Central memory CD4-positive, alpha-beta T cell (primary cell): ENCODE data around the gene ATG101.
"Not testable (repeated sequence)": the region's sequence is repeated elsewhere in the genome, so short reads cannot be mapped to it uniquely, and the experiment has no call there.

Experiments
- DNase-seq: peaks from one replicate; pipeline ENCODE4 v3.0.0; 2022

The ATG101 gene

DNA sequence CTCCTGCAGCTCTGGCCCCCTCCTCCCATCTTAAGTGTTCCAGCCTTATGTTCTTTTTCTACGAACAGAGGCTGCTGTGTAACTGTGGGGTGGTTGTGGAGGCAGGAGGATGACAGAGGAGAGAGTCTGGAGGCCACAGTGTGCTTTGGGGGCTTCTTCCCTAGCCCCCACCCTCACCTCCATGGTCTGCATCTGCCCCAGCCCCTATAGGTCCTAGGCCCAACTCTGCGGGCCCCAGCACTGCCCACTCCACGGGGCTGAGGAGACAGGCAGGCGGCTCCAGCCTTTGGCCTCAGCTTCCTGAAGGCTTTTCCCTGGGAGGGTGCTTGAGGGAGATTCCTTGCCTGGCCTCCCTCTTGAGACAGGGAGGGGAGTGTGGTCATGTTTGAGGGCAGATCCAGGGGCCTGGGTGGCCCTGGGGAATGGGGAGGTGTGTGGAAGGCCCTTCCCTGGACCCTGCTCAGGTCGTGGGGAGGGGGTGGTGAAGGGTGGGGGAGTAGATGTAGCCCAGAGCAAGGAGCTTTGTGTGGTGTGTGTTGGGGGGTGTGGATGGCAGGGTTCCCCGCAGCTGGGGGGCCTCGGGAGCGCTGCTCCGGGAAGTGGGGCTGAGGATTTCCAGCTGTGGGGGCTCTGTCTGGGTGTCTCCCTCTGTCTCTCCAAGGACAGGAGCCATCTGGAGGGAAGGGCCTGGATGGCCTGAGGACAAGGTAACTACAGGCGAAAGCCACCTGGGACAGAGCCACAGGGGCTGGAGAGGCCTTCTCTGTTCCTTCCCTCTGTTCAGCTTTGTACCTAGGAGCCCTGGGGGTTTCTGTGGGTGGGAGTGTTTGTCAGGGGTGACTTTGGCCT is 10.8 kb downstream of the ATG101 start:
- no peak for DNase-seq

DNA sequence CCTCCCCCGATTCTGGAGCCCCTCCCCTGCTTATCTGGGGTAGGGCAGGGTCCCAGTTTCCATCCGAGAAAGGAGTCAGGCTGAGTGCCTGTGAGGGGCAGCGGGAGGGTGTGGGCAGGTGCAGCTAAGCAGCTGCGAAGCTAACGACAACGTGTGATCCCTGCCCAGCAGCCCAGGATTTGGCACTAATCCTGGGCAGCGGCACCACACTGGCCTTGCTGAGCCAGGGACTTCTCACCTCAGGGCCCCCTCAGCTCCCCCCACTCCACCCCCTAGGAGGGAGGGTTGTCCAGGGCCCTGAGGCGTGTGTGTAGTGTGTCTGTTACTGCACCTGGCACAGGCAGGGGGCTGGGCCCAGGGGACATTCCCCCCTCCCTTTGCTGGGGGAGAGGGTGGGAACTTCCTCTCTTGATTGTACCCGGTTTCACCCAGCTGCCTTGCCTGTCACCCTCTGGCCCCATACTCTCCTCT is 11.5 kb downstream of the ATG101 start:
- DNase-seq = no peak

DNA sequence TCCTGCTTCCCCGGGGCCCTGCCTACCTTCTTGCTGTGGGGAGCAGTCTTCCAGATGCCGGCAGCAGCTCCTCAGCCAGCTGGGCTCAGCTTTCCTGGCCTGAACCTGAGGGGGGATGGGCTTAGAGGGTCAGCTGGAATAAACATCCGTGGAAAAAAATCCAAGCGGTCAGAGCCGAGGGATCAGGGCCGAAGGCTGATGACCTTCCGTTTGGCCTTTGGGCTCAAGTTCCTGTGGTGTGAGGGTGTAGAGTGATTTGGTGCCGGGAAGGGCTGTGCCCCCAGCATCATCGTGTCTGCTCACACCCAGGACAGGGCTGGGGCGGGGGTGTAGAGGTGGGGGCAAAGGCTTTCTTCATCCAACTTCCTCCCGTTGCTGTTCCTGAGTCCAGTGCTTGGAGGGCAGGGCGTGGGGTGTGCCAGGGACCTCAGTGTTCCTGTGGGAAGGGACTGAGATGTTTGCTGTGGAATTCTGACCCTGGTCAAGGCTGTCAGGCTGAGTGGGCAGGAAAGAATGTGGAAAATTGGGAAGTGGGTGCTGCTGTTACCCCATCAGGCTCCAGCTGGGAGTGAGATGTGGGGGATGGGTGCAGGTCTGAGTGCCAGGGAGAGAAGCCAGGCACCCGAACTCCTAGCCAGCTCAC is 12.4 kb downstream of the ATG101 start:
- DNase-seq = no peak

DNA sequence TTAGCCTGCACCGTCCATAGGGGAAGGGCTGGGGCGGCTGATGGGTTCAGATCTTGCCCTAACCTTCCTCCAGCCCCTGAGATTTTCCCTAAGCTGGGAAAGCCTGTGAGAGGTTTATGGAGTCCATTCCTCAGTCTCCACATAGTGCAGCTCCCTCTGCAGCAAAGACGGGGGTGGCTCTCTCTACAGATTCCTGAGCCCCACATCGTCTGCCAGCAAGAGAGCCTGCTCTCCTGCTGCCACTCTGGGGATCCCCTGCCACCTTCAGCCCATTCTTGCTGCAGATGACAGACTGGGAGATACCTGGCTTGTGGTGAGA is 12.8 kb downstream of the ATG101 start:
- no peak for DNase-seq

DNA sequence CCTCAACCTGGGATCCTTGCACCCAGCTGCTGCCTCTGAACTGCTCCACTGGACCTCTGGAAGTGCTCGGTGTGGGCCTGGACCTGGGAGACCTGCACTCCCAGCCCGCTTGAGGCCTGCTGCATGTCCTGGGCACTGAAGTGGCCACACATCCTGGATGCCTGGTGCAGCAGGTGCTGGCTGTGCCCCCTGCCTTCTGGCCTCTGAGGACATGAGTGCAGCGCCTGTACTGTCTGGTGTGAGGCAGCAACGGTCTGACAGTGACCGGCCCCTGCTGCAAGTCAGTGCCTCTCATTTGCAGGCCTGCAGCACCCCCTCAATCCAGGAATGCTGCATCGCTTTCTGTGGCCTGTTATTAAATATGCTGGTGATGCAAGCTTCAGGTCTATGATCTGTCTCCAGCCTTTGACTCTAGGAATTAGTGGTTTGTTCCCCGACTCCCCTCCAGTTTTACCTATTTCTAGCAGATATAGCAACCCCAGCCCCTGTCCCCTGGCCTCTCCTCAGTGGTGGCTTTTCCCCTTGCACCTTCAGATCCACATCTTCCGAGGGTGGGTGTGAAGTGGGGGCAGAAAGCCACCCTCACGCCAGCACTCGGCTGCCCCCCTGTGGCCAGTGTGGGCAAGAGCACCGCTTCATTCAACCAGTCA is 13.3 kb downstream of the ATG101 start:
- DNase-seq = peak; percentile 54

DNA sequence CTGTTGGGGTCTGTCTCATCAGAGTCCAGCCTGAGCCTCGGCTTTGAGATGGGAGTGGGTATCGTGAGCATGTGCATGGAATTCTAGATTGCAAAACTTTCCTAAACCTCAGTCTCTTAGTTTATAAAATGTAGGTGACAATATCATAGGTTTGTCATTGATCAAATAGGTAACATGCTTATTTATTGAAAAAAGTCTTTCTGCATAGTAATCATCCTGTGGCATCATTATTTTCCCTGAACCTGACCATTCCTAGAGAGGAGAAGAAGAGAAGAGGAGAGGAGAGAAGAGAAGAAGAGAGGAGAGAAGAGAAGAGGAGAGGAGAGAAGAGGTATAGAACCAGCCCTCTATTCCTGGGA is 13.8 kb downstream of the ATG101 start:
- DNase-seq = no peak

DNA sequence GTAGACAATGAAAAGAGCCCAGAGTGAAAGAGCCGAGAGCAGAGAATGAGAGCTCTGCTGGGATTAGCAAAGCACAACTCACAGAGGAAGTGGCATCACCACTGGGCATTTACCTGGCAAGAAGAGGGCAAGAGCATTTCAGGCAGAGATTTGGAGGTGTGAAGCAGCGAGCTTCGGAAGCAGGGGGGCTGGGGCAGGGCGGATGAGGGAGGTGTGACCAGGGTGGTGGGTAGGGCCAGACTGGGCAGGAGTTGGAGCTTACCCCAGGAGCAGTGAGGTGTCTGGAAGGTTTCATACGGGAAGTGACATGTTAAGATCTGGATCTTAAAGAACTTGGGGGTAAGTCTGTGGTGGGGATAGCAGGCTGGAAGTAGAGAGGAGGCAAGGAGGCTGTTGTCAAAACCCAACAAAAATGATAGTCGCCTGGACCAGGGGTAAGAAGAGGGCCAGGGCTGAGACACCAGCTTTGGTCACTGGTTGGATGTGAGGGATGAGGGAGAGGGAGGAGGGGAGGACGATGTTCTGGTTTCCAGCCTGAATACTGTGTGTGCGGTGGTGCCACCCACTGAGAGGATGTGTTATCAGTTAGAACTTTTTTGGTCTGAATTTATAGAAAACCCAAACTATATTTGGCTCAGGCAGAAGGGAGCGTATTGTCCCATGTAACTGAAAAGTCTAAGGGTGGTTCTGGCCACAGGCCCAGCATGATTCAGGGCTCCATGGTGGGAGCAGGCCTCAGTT is 14.9 kb downstream of the ATG101 start:
- DNase-seq = no peak

DNA sequence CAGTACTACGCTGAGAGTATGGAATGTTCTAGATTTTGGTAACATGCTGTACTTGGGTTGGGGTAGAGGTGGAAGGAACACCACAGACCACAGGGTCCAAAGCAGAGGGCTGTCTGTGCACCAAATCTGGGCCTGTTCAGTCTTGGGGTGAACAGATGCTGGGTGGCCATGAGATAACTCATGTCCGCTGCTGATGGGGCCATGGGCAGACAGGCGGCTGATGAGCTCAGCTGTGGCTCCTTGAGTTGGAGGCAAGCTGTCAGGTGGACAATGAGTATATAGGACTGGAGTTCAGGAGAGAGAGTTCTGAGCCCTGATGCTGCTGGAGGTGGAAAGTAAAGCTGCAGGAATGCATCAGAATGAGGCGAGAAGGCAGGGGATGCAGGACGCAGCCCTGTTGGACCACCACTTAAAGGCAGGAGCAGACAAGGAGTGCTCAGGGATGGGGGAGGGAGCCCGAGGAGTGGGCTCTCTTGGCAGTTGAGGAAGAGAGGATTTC is 16.0 kb downstream of the ATG101 start:
- no peak for DNase-seq

DNA sequence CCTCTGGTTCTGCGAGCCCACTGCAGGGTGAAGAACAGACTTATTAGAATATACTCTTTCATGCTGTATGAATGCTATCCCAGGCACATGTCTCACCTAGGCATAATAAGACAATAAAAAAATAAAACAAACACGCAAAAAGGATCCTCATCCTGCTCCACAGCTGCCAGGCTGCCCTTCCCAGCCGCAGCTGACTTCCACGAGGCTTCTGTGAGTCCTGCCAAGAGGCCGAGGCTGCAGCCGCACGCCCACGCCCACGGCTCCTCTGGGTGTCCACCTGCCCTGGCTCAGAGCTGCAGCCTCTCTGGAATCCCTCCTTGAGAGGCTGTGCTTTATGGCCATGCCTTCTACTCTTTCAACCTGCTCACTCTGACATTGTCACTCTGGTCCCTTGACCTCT is 16.6 kb downstream of the ATG101 start:
- no peak for DNase-seq

DNA sequence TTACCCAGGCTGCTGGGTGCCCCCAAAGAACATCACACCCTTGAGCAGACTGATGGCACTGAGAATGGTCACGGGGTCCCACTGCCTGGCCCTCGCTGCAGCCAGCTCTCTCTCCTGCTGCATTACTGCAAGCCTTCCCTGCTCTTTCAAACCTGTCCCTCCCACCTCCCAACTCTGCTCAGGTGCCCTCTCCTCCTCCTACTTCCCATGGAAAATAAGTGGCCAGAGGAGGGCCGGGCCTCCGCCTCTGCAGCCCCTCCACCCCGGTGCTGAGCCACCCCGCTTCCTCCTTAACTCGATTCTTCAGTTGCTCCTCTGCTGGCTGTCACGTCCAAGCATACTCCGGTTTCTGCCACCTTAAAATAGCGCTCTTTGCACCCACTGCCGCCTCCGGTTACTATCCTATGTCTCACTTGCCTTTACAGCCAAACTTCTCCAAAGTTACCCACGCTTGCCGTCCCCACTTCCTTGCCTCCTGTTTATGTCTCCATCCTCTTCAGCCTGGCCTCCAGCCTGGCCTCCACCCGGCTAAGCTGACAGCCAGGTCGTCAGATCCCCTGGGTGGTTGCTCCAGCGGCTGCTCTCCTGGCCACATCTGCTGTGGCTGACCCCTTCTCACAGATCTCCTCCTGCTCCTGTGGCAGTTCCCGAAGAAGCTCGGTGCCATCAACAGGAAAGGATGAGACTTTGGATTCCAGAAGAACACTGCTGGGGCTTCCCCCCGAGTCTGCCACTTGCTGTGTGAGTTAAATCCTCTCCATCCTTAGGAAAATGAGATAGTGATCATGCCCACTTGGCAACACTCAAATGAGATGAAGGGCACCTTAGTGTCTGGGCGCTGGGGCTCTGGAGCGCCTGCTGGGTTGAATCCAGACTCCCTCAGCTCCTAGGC is 17.4 kb downstream of the ATG101 start:
- DNase-seq = no peak

DNA sequence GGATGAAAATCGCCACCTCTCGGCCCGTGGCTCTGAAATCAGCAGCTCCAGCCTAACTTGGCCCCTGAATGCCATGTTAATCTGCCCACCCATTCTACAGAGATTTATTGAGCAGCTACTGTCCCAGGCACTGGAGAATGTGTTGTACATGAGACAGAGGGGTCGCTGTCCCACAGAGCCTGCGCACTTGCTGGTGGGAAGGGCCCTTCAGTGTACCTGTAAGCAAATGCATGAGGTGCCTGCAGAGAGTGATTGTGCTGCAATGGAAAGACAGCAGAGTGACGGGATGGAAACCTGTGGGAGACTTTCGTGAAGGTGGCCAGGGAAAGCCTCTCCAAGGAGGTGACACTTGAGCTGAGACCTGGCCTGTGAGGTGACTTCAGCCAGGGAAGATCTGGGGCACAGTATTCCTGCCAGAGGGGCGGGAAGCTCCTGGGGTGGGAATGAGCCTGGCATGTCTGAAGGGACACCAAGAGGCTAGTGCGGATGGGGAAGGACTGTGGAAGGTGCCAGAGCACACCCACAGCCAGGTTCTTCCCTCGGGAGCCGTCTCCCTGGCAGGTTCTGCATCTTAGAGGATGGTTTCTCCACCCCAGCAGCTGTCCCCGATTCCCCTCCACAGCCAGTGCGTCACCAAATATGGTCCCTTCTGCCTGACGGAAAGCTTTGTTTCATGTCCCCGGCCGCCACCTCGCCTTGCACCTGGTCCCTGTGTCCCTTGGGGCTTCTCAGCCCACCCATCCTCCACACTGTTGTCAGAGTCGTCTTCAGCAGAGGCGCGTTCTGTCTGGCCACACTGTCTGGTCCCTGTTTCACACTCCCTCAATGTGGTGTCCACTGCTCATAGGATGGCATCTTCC is 18.4 kb downstream of the ATG101 start:
- no peak for DNase-seq

DNA sequence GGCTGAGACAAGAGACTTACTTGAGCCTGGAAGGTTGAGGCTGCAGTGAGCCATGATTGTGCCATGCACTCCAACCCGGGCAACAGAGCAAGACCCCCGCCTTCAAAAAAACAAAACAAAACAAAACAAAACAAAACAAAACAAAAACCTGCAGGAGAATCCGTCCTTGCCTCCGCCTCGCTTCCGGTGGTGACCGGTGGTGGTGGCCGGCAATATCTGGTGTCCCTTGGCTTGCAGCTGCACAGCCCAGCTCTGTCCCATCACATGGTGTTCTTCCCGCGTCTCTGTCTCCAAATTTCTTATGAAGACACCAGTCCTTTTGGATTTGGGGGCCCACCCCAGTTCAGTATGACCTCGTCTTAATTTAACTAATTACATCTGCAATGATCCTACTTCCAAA is 19.7 kb downstream of the ATG101 start:
- DNase-seq = no peak

DNA sequence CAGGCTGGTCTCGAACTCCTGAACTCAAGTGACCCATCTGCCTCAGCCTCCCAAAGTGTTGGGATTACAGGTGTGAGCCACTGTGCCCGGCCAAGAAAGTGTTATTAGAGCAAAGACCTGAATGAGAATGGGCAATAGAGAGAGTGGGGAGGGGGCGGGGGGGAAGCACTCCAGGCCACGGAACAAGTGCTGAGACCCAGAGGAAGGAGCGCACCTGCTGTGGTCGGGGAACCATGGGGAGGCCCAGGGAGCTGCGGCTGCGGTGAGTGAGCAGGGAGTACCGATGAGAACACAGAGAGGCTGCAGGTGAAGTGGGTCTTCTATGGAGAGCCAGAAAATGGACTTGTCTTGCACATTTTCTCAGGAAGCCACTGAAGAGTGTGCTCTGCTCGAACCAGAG is 20.5 kb downstream of the ATG101 start:
- DNase-seq = no peak

DNA sequence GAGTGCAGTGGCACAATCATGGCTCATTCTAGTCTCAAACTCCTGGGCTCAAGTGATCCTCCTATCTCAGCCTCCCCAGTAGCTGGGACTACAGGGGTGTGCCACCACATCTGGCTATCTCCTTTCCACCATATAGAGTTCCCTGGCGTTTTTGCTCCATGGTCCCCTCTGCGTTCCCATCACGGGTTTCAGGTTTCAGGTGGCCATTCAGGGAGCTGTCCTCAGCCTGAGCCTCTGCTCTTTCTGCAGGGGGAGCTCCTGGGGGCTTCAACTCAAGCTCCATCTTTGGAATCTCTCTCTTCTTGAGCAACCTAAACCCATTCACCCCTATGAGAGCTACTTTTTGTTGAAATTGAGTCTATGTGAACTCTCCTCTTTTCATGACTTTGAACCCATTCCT is 21.3 kb downstream of the ATG101 start:
- DNase-seq = no peak

DNA sequence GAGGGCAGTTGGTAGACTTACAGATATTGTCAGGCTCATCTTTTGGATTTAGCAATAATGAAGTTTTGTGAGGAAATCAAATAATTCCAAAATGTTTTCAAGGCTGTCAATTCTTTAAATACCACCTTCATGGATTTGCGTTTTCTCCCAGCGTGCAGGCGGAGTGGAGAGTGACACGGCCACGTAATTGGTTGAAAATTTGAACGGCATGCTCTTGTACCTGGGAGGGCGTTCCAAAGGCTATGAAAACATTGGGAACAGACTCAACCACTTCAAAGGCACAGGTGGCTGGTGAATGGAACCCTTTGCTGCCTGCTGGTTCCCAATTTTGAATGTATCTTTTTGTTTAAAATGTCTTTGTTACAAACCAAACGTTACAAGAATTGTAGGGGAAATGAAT is 22.1 kb downstream of the ATG101 start:
- no peak for DNase-seq

DNA sequence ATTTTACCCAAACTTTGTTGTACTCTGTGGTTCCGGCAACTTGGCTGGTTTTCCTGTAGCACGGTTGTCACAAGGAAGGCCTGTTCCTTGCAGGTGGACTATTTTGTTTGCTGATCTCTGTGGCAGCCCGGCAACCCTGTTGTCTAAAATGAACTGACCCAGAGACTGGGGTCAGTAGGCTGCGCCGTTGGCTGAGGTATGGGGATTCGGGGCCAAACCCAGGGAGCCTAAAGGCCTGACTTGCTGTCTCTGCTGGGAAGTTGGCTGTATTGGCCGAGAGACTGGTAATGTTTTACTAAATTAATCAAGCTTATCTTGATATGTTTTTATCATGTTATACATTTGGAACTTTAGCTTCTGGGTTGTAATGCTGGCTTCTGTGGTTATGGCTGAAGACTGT is 23.6 kb downstream of the ATG101 start:
- no peak for DNase-seq

DNA sequence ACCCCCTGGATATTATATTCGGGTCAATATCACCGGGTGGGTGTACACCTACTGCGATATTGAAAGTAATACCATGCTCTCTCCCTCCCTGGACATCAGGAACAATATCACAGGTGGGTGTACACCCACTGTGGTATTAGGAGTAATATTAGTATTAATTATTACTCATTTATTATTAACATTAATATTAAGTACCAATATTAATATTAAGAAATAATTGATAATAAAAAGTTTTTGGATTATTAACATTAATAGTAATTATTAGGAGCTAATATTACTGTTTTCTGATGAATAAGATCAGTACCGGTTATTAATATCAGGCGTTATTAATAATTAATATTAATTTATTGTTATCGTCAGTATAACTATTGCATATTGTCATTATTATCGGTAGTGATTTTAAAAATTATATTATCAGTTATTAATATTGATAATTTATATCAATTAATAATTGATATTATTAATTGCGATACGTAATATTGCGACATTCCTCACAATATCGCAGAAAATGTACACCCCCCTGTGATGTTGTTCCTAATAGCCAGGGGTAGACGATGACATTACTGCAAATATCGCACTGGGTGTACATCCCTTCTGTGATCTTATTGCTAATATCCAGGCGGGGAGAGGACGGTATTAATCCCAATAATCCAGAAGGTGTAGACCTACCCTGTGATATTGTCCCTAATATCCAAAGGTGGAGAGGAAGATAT is 26.7 kb downstream of the ATG101 start:
- DNase-seq = no peak

DNA sequence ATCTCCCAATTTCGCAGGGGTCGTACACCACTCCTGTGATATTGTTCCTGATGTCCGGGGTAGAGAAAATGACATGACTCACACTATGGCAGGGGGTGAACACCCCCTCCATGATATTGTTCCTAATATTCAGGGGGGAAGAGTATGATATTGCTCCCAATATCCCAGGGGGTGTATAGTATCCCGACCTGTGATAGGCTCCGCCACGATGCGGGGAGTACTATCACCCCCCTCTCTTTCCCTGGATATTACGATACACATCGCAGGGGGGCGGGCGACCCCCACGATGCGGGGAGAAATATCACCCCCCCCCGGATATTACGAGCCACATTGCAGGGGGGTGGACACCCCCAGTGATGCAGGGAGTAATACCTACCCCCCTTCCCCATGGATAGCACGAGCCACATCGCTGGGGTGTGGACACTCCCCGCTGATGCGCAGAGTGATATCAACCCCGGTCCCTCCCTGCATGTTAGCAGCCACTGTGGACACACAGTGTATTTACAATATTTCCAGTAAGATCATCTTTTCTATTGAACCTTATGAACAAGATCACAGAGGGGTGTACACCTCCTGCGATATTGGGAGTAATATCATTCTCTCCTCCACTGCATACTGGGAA is 27.4 kb downstream of the ATG101 start:
- DNase-seq = no peak

DNA sequence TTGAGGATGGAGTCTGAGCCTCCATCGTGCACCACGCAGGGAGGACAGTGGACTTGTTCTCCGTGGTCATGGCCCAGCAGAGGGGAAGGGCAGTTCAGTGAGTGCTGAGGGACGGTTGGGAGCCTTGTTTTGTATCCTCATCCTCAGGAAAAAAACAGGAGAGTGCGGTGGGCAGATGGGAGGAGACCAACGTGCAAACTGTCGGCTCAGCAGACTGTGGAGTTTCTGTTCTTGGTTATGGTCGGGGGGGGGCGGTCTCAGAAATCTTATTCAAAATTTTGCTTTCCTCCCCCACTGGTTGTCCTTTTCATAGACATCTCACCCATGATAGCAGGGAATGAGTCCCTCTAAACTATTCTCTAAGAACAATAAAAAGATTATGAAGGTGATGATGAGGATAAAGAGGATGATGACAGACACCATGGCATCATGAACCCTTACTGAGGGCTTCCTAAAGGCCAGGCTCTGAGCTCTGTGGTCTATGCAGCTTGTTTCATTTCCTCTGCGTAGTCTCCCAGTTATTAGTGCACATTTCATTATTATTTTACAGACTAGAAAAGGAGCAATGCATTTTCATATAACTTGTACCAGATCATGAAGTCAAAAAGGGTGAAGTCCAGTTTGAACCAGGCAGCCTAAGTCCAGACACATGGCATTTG is 34.8 kb downstream of the ATG101 start:
- DNase-seq = not testable (repeated sequence)
